Measurements from ENCODE around the gene SLC33A1.
"Not testable (repeated sequence)": the region's sequence is repeated elsewhere in the genome, so short reads cannot be mapped to it uniquely, and the experiment has no call there.

SLC33A1 gene
- total RNA-seq, result 4.7 reads per million, percentile 18 among the genes with 10 or more reads in this experiment

- DNase-seq, result peak; percentile 98
These were observed at the start of gene SLC33A1 for GRCh38 chr3:155854141-155854940. SLC33A1 (minus strand) TSS chr3:155854427; CDS start chr3:155853997, 430 bp downstream.

DNA sequence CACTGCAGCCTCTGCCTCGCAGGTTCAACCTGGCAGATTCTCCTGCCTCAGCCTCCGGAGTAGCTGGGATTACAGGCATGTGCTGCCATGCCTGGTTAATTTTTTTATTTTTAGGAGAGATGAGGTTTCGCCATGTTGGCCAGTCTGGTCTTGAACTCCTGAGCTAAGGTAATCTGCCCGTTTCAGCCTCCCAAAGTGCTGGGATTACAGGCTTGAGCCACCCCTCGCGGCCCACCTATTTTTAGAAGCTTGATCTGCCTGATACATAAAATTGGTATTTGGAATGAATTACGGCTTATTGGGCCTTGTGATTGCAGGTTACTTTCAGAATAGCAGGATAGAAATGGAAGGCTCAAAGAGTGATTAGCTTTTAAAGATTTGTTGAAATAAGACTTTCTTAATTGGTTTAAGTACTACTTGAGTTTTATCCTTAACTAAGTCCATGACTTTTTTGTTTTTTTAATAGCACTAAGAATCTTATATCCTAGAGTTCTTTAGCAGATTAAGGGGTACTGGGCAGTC, 41.2 kb upstream of the SLC33A1 start:
- no peak for DNase-seq

DNA sequence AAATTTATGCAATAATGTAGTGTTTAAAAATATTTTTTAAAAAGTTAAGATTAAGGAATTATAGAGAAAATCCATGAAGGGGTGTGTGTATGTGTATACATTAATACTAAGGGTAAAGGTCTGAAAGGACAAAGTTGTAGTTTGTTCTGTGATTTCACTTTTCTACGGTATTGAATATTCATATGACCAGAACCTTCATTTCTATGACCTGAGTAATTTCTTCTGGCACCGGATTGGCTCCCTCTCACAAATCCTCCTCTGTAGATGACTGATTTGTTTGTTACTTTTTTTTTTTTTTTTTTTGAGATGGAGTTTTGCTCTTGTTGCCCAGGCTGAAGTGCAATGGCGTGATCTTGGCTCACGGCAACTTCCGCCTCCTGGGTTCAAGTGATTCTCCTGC, 37.1 kb upstream of the SLC33A1 start:
- DNase-seq, result no peak

GRCh38 chr3:155890671-155891190, 36.5 kb upstream of the SLC33A1 start:
- no peak for DNase-seq

GRCh38 chr3:155889952-155890351, 35.7 kb upstream of the SLC33A1 start:
- no peak for DNase-seq

- no peak for DNase-seq
These were observed 35.0 kb upstream of the SLC33A1 start for GRCh38 chr3:155889212-155889611.

DNA sequence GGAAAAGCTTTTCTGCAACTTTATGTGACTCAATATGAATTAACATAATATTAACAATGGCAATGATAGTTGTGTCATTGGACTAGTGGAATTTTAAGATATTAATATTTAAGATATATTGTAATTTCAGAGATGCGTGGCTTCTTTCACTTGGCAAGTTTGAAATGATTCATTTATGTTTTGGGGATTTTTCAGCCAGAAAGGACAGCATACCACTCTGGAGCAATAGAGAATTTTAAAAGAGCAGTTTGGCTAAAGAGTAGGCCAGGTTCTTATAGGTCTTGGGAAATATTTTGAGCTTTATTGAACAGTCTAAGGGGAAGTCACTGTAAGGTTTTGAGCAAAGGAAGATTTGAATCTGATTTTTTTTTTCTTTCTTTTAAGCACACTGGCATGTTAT, 32.7 kb upstream of the SLC33A1 start:
- no peak for DNase-seq

GRCh38 chr3:155886348-155886747, 32.1 kb upstream of the SLC33A1 start:
- not testable (repeated sequence) for DNase-seq

DNA sequence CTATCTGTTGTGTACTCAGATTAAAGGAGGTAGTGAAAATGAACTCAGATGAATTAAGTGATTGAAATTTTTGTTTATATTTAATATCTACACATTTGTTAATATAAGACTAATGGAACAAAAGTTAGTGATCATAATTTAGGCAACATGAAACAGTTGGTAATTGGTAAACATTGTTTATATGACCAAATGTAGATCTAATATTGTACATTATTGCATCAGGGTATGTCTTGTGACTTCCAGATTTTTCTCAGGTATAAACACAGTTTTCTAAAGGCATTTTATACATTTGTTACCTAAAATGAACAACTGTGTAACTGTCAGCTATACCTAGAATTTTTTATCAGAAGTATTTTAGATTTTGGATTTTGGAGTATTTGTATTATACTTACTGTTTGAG, 31.1 kb upstream of the SLC33A1 start:
- DNase-seq, result no peak

GRCh38 chr3:155884292-155884691, 30.1 kb upstream of the SLC33A1 start:
- no peak for DNase-seq

DNA sequence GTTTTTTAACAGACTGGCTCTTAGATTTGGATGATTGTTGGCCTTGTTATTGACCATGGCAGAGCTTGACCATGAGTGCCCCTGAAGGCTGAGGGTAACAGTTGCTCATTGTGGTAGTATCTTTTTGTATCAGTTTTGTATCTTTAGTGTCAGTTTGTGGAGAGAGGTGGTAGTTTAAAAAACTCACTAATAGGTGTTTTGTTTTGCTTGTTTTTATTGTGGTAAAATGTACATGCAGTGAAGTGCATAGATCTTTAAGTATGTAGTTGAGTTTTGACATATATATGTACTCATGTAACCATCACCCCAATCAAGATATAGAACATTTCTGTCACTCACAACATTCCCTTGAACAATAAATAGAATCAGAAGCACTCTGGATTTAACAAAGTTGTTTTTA, 26.1 kb upstream of the SLC33A1 start:
- no peak for DNase-seq

- no peak for DNase-seq
These were observed 22.3 kb upstream of the SLC33A1 start for GRCh38 chr3:155876503-155876902.

DNA sequence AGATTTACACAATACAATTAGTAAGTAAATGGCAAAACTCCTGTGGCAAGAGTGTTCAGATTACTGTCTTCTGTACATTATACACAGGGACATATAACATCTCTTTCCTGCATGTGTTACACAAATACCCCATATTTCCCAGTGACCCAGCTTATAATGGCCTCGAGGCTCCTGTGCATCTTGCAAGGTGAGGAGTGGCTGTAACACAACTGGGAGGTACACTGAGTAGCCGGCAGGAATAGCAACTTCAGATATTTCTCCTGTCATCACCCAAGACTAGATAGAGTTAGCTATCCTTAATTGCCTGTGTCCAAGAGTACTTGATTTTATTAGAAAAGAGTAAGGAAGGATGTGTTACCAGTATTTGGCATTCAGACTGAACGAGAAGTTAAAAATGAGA, 21.8 kb upstream of the SLC33A1 start:
- DNase-seq, result no peak

GRCh38 chr3:155872904-155873646, 18.8 kb upstream of the SLC33A1 start:
- no peak for DNase-seq

DNA sequence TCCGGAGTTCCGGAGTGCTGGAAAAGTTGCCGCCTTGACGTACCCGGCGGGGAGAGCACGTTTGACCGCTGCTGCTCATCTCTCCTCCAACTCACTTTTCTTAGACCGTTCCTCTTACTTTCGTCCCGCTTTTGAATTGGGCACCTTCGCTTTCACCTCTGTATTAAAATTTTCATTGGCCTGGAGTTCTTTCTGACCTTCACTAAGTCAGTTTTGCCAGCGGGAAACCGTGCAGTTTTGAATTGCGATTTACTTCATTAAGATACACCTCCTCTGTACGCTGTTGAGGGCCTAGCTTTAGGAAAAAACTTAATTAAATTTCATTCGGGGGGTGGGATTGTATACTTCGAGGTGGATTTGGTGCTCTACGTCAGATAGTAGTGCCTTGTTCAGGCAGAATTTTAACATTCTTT, 17.5 kb upstream of the SLC33A1 start:
- no peak for DNase-seq

- peak; percentile 28 for DNase-seq
These were observed 16.9 kb upstream of the SLC33A1 start for GRCh38 chr3:155870945-155871745.

DNA sequence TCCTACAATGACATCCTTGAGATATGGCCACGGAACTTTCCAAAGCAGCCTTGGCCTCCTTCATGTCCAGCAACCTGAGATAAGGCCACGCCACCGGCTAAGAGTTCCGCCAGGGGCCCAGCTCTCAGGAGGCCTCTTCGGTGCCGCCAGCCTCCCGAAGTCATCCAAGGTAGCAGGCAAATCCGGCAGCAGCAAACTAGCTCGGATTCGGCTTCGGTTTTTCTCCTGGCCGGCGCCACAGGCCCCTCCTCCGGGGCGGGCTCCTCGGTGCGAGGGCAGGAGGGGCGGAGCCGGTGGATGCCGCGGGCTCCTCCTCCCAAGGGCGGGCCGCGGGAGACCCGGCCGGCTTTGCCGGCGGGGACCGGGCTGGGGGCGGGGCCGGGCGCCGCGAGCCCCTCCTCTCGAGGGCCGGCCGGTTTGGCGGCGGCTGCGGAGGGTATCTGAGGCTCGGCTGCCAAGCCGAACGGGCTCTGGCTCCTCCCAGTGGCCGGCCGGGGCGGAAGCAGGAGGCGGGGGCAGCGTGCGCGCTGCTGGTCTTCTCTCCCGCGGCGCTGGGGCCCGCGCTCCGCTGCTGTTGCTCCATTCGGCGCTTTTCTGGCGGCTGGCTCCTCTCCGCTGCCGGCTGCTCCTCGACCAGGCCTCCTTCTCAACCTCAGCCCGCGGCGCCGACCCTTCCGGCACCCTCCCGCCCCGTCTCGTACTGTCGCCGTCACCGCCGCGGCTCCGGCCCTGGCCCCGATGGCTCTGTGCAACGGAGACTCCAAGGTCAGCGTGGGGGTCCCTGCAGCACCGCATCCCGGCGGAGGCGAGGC, 16.1 kb upstream of the SLC33A1 start, which contains the start of gene GMPS:
TSS of gene GMPS (plus strand) at position 518 of the 812 bp plus-strand sequence. CDS start at position 739, 221 bp downstream.
- peak; percentile 91 for DNase-seq

GRCh38 chr3:155869691-155870090, 15.5 kb upstream of the SLC33A1 start:
- DNase-seq, result no peak

GRCh38 chr3:155863072-155863784, 9.0 kb upstream of the SLC33A1 start:
- no peak for DNase-seq

- peak; percentile 37 for DNase-seq
These were observed 8.2 kb upstream of the SLC33A1 start for GRCh38 chr3:155862290-155862982.
